GM12891 (cell line): ENCODE data around the gene EIF1.
"Not testable (repeated sequence)": the region's sequence is repeated elsewhere in the genome, so short reads cannot be mapped to it uniquely, and the experiment has no call there.

Experiments
- DNase-seq: peaks from one replicate; pipeline ENCODE4 v3.0.0; 2011; ENCODE audit warnings: low spot score; ENCODE audit not compliant: insufficient read length
- FAIRE-seq: peaks from 2 replicates; lab custom pipeline; 2011; peaks lifted over from hg19 to GRCh38; lab: Jason Lieb, UNC
- PAX5 ChIP-seq: IDR thresholded peaks from 2 replicates; pipeline ENCODE4 v1.6.1; 2011; ENCODE audit warnings: low read length, moderate library complexity, mild to moderate bottlenecking; ENCODE audit not compliant: insufficient read depth, severe bottlenecking
- POLR2A ChIP-seq: IDR thresholded peaks from 2 replicates; pipeline ENCODE4 v1.6.1; 2011; ENCODE audit warnings: low read depth, low read length, control low read depth
- POLR2AphosphoS5 ChIP-seq: IDR thresholded peaks from 2 replicates; pipeline ENCODE4 v1.6.1; 2011; ENCODE audit warnings: low read depth, low read length, control low read depth
- POU2F2 ChIP-seq: IDR thresholded peaks from 2 replicates; pipeline ENCODE4 v1.6.1; 2011; ENCODE audit warnings: low read depth, mild to moderate bottlenecking, control low read depth, low read length, moderate library complexity
- SPI1 ChIP-seq: IDR thresholded peaks from 2 replicates; pipeline ENCODE4 v1.6.1; 2011; ENCODE audit warnings: low read depth, low read length, control low read depth
- TAF1 ChIP-seq: IDR thresholded peaks from 2 replicates; pipeline ENCODE4 v1.6.1; 2011; ENCODE audit warnings: low read depth, low read length, control low read depth

EIF1 gene

DNA sequence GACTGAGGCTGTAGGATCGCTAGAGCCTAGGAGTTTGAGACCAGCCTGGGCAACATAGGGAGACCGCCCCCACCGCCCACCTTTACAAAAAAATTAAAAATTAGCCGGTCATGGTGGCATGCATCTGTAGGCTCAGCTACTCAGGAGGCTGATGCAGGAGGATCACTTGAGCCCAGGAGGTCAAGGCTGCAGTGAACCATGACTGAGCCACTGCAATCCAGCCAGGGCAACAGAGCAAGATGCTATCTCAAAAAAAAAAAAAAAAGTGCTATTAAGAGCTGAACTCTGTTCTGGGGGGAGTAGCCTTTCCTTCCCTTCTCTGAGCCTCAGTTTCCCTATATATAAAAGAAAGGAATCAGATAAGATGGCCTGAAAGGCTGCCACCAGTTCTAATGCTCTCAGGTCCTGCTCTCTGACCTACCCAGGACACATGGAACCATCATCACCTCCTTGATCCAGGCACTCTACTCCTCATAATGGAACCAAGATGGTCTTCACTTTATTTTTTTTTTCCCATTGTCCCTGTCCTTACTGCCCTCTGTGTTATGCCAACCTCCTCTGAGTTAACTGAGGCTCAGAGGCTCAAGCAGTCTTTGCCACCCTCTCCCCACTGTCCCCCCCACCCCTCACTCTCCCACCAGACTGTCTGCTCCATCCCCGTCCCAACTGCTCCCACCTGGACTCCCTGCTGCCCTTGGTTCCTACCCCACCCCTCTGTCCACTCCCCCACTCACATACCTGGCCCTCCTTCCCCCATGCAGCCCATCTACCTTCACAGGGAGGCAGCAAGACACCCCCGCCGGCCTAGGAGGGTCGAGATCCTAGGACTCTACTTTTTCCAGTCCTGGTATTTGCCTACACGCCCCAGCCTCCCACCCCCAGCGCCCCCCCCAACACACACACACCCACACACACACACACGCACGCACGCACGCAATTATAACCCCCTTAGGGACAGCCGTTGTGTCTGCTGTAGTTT lies 23.8 kb upstream of the EIF1 start:
- DNase-seq (no peak), FAIRE-seq (no peak)
- TF ChIP-seq TAF1: no peak
- no peak for TF ChIP-seq POLR2A
- no peak for TF ChIP-seq SPI1
- TF ChIP-seq PAX5: no peak
- no peak for TF ChIP-seq POU2F2
- TF ChIP-seq POLR2AphosphoS5: no peak

- TF ChIP-seq SPI1 (no peak), POLR2A (0 out of 2 replicates have a peak, but pooled peaks have one; percentile 16), PAX5 (no peak), POLR2AphosphoS5 (no peak), POU2F2 (0 out of 2 replicates have a peak, but pooled peaks have one; percentile 12), TAF1 (no peak; the same call in 1 of the 2 replicates)
- DNase-seq: peak; percentile 92
- peak; percentile 92 for FAIRE-seq
Measured at GRCh38 chr17:41665566-41666236, 23.0 kb upstream of the EIF1 start.

DNA sequence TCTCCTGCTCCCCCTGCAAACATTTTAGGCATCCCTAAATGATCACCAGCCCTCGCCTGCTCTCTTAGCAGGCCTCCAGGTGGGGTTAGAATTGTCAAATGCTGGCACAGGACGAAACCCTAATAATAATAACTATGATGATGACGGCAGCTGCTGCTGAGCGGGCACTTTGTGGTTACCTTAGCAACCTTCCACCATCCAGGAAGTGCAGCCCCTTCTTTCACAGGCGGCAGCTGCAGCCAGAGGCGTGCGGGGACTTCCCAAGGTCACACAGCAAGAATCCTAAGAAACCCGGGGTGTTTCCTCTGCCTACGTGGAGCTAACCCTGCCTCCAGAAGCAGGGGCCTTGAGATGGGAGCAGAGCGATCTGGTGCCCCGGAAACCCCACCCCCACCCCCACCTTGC lies 22.4 kb upstream of the EIF1 start:
- FAIRE-seq (no peak), DNase-seq (no peak)
- TF ChIP-seq SPI1 (no peak), POLR2AphosphoS5 (no peak), POU2F2 (no peak), POLR2A (no peak), PAX5 (no peak), TAF1 (no peak)

- FAIRE-seq: peak; percentile 92
- DNase-seq: peak; percentile 75
Measured at GRCh38 chr17:41666708-41667279, 21.9 kb upstream of the EIF1 start.

GRCh38 chr17:41667280-41668041 lies 21.2 kb upstream of the EIF1 start:
- DNase-seq (no peak), FAIRE-seq (no peak)
- TF ChIP-seq SPI1: no peak
- TF ChIP-seq POU2F2: no peak
- TF ChIP-seq TAF1: no peak
- TF ChIP-seq POLR2AphosphoS5: no peak
- TF ChIP-seq POLR2A: no peak
- no peak for TF ChIP-seq PAX5

More at GRCh38 chr17:41666708-41667279, 21.9 kb upstream of the EIF1 start:
- TF ChIP-seq POLR2AphosphoS5: no peak
- no peak for TF ChIP-seq TAF1
- TF ChIP-seq SPI1: no peak
- TF ChIP-seq POU2F2: no peak
- no peak for TF ChIP-seq POLR2A
- TF ChIP-seq PAX5: no peak

DNA sequence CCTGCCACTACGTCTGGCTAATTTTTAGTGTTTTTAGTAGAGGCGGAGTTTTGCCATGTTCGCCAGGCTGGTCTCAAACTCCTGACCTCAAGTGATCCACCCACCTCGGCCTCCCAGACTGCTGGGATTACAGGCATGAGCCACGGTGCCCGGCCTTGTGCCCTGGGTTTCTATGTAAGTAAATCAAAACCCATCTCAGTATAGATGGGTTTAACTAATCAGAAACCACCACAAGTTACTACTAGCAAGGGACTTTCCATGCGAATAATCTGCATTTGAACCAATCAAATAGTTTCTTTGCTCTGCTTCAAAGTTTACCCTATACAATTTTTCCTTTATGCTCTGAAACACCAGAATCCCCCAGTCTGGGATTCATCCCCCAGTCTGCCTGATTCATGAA lies 16.5 kb upstream of the EIF1 start:
- TF ChIP-seq SPI1 (no peak), PAX5 (no peak), POLR2AphosphoS5 (no peak), TAF1 (no peak), POLR2A (no peak), POU2F2 (no peak)
- FAIRE-seq: no peak
- DNase-seq: no peak

- not testable (repeated sequence) for DNase-seq, FAIRE-seq
Measured at GRCh38 chr17:41675157-41676057, 13.3 kb upstream of the EIF1 start.

- TF ChIP-seq POLR2AphosphoS5 (no peak), TAF1 (no peak), SPI1 (no peak), POU2F2 (no peak), POLR2A (no peak), PAX5 (no peak)
- FAIRE-seq: no peak
- DNase-seq: no peak
Measured at GRCh38 chr17:41676058-41676419, 12.6 kb upstream of the EIF1 start.
